Measurements from ENCODE around the gene HS6ST2.
"Not testable (repeated sequence)": the region's sequence is repeated elsewhere in the genome, so short reads cannot be mapped to it uniquely, and the experiment has no call there.

The HS6ST2 gene

GRCh38 chrX:132961511-132961910, 3.1 kb upstream of the HS6ST2 start:
- no peak overlapping the region for H3K4me3 ChIP-seq (ENCODE audit: low read length)
- peaks cover 10% of the 10 kb centered on the region for H3K27me3 ChIP-seq (ENCODE audit: control insufficient read depth, insufficient read depth, low read length)
- H3K9ac ChIP-seq (ENCODE audit: low read length) = no peak overlapping the region
- no peak overlapping the region for H3K27ac ChIP-seq (ENCODE audit: low read depth, low read length)
- H3K36me3 ChIP-seq (ENCODE audit: control insufficient read depth, insufficient read depth, low read length) = no peaks in the 10 kb centered on the region
- H3K4me1 ChIP-seq (ENCODE audit: control insufficient read depth, insufficient read depth, low read length) = no peaks in the 10 kb centered on the region

- Histone ChIP-seq H3K36me3 (ENCODE audit: control insufficient read depth, insufficient read depth, low read length) (no peaks in the 10 kb centered on the region), H3K27me3 (ENCODE audit: control insufficient read depth, insufficient read depth, low read length) (peaks cover 10% of the 10 kb centered on the region), H3K27ac (ENCODE audit: low read depth, low read length) (no peak overlapping the region), H3K9ac (ENCODE audit: low read length) (no peak overlapping the region), H3K4me3 (ENCODE audit: low read length) (peak overlapping the region; percentile 35), H3K4me1 (ENCODE audit: control insufficient read depth, insufficient read depth, low read length) (no peaks in the 10 kb centered on the region)
Measured at GRCh38 chrX:132957211-132958090, 978 bp downstream of the HS6ST2 start.

- no peak overlapping the region for H3K27ac ChIP-seq (ENCODE audit: low read depth, low read length)
Measured at GRCh38 chrX:132956421-132957210, 1.8 kb downstream of the HS6ST2 start.

GRCh38 chrX:132955690-132956089, 2.7 kb downstream of the HS6ST2 start:
- Histone ChIP-seq H3K36me3 (ENCODE audit: control insufficient read depth, insufficient read depth, low read length) (no peaks in the 10 kb centered on the region), H3K9ac (ENCODE audit: low read length) (no peak overlapping the region), H3K27ac (ENCODE audit: low read depth, low read length) (no peak overlapping the region), H3K4me1 (ENCODE audit: control insufficient read depth, insufficient read depth, low read length) (no peaks in the 10 kb centered on the region), H3K4me3 (ENCODE audit: low read length) (no peak overlapping the region), H3K27me3 (ENCODE audit: control insufficient read depth, insufficient read depth, low read length) (peaks cover 10% of the 10 kb centered on the region)

More at GRCh38 chrX:132956421-132957210, 1.8 kb downstream of the HS6ST2 start:
- no peak overlapping the region for H3K9ac ChIP-seq (ENCODE audit: low read length)
- H3K27me3 ChIP-seq (ENCODE audit: control insufficient read depth, insufficient read depth, low read length) = peaks cover 10% of the 10 kb centered on the region
- H3K4me1 ChIP-seq (ENCODE audit: control insufficient read depth, insufficient read depth, low read length) = no peaks in the 10 kb centered on the region
- H3K36me3 ChIP-seq (ENCODE audit: control insufficient read depth, insufficient read depth, low read length) = no peaks in the 10 kb centered on the region
- peak overlapping the region; percentile 35 for H3K4me3 ChIP-seq (ENCODE audit: low read length)

- Histone ChIP-seq H3K36me3 (ENCODE audit: control insufficient read depth, insufficient read depth, low read length) (no peaks in the 10 kb centered on the region), H3K27me3 (ENCODE audit: control insufficient read depth, insufficient read depth, low read length) (peaks cover 8% of the 10 kb centered on the region), H3K4me3 (ENCODE audit: low read length) (no peak overlapping the region), H3K9ac (ENCODE audit: low read length) (no peak overlapping the region), H3K27ac (ENCODE audit: low read depth, low read length) (no peak overlapping the region), H3K4me1 (ENCODE audit: control insufficient read depth, insufficient read depth, low read length) (no peaks in the 10 kb centered on the region)
Measured at GRCh38 chrX:132954323-132954722, 4.1 kb downstream of the HS6ST2 start.

GRCh38 chrX:132953354-132953753, 5.1 kb downstream of the HS6ST2 start:
- Histone ChIP-seq H3K4me1 (ENCODE audit: control insufficient read depth, insufficient read depth, low read length) (no peaks in the 10 kb centered on the region), H3K4me3 (ENCODE audit: low read length) (no peak overlapping the region), H3K9ac (ENCODE audit: low read length) (no peak overlapping the region), H3K27ac (ENCODE audit: low read depth, low read length) (no peak overlapping the region), H3K36me3 (ENCODE audit: control insufficient read depth, insufficient read depth, low read length) (no peaks in the 10 kb centered on the region), H3K27me3 (ENCODE audit: control insufficient read depth, insufficient read depth, low read length) (peaks cover 4% of the 10 kb centered on the region)

- Histone ChIP-seq H3K36me3 (ENCODE audit: control insufficient read depth, insufficient read depth, low read length) (no peaks in the 10 kb centered on the region), H3K4me1 (ENCODE audit: control insufficient read depth, insufficient read depth, low read length) (no peaks in the 10 kb centered on the region), H3K4me3 (ENCODE audit: low read length) (no peak overlapping the region), H3K27ac (ENCODE audit: low read depth, low read length) (no peak overlapping the region), H3K9ac (ENCODE audit: low read length) (no peak overlapping the region), H3K27me3 (ENCODE audit: control insufficient read depth, insufficient read depth, low read length) (no peaks in the 10 kb centered on the region)
Measured at GRCh38 chrX:132948648-132949260, 9.7 kb downstream of the HS6ST2 start.

GRCh38 chrX:132945055-132945599, 13.3 kb downstream of the HS6ST2 start:
- H3K4me1 ChIP-seq (ENCODE audit: control insufficient read depth, insufficient read depth, low read length); H3K4me3 ChIP-seq (ENCODE audit: low read length); H3K9ac ChIP-seq (ENCODE audit: low read length); H3K27ac ChIP-seq (ENCODE audit: low read depth, low read length); H3K27me3 ChIP-seq (ENCODE audit: control insufficient read depth, insufficient read depth, low read length); H3K36me3 ChIP-seq (ENCODE audit: control insufficient read depth, insufficient read depth, low read length): not testable (repeated sequence)

- Histone ChIP-seq H3K4me3 (ENCODE audit: low read length) (no peak overlapping the region), H3K27ac (ENCODE audit: low read depth, low read length) (no peak overlapping the region), H3K36me3 (ENCODE audit: control insufficient read depth, insufficient read depth, low read length) (no peaks in the 10 kb centered on the region), H3K27me3 (ENCODE audit: control insufficient read depth, insufficient read depth, low read length) (no peaks in the 10 kb centered on the region), H3K4me1 (ENCODE audit: control insufficient read depth, insufficient read depth, low read length) (no peaks in the 10 kb centered on the region), H3K9ac (ENCODE audit: low read length) (no peak overlapping the region)
Measured at GRCh38 chrX:132940727-132941327, 17.6 kb downstream of the HS6ST2 start.

GRCh38 chrX:132933170-132933569, 25.3 kb downstream of the HS6ST2 start:
- Histone ChIP-seq H3K4me1 (ENCODE audit: control insufficient read depth, insufficient read depth, low read length) (no peaks in the 10 kb centered on the region), H3K9ac (ENCODE audit: low read length) (no peak overlapping the region), H3K36me3 (ENCODE audit: control insufficient read depth, insufficient read depth, low read length) (no peaks in the 10 kb centered on the region), H3K27ac (ENCODE audit: low read depth, low read length) (no peak overlapping the region), H3K27me3 (ENCODE audit: control insufficient read depth, insufficient read depth, low read length) (no peaks in the 10 kb centered on the region), H3K4me3 (ENCODE audit: low read length) (no peak overlapping the region)

GRCh38 chrX:132924426-132924825, 34.0 kb downstream of the HS6ST2 start:
- H3K4me3 ChIP-seq (ENCODE audit: low read length) = no peak overlapping the region
- no peaks in the 10 kb centered on the region for H3K4me1 ChIP-seq (ENCODE audit: control insufficient read depth, insufficient read depth, low read length)
- H3K27ac ChIP-seq (ENCODE audit: low read depth, low read length) = no peak overlapping the region
- H3K36me3 ChIP-seq (ENCODE audit: control insufficient read depth, insufficient read depth, low read length) = no peaks in the 10 kb centered on the region
- no peak overlapping the region for H3K9ac ChIP-seq (ENCODE audit: low read length)
- H3K27me3 ChIP-seq (ENCODE audit: control insufficient read depth, insufficient read depth, low read length) = no peaks in the 10 kb centered on the region

- no peaks in the 10 kb centered on the region for H3K27me3 ChIP-seq (ENCODE audit: control insufficient read depth, insufficient read depth, low read length)
- no peaks in the 10 kb centered on the region for H3K4me1 ChIP-seq (ENCODE audit: control insufficient read depth, insufficient read depth, low read length)
- no peak overlapping the region for H3K27ac ChIP-seq (ENCODE audit: low read depth, low read length)
- no peak overlapping the region for H3K9ac ChIP-seq (ENCODE audit: low read length)
- H3K4me3 ChIP-seq (ENCODE audit: low read length) = no peak overlapping the region
- H3K36me3 ChIP-seq (ENCODE audit: control insufficient read depth, insufficient read depth, low read length) = no peaks in the 10 kb centered on the region
Measured at GRCh38 chrX:132918523-132918922, 39.9 kb downstream of the HS6ST2 start.

All from rectal smooth muscle tissue (tissue), 1 donor.